ENCODE measurements around the gene ANKMY1. TPM values are rescaled to one million over a fixed set of nuclear protein-coding genes. Genes with fewer than 3 reads are reported as not detected.
A peak's percentile ranks its signal among the peaks of the same experiment; 100 is the strongest.

ANKMY1 gene, protein sequence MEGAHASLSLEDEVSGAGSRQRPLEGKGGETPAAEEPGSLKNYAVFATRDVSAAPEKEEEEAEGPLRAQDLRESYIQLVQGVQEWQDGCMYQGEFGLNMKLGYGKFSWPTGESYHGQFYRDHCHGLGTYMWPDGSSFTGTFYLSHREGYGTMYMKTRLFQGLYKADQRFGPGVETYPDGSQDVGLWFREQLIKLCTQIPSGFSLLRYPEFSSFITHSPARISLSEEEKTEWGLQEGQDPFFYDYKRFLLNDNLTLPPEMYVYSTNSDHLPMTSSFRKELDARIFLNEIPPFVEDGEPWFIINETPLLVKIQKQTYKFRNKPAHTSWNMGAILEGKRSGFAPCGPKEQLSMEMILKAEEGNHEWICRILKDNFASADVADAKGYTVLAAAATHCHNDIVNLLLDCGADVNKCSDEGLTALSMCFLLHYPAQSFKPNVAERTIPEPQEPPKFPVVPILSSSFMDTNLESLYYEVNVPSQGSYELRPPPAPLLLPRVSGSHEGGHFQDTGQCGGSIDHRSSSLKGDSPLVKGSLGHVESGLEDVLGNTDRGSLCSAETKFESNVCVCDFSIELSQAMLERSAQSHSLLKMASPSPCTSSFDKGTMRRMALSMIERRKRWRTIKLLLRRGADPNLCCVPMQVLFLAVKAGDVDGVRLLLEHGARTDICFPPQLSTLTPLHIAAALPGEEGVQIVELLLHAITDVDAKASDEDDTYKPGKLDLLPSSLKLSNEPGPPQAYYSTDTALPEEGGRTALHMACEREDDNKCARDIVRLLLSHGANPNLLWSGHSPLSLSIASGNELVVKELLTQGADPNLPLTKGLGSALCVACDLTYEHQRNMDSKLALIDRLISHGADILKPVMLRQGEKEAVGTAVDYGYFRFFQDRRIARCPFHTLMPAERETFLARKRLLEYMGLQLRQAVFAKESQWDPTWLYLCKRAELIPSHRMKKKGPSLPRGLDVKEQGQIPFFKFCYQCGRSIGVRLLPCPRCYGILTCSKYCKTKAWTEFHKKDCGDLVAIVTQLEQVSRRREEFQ
- 13.4 and 16.8 TPM in 2 replicates for total RNA-seq (ENCODE audit: low replicate concordance)
- long read RNA-seq, full-length matches to known transcripts = 4 of 16 reads
- long read RNA-seq, partial matches to known transcripts = 1 of 16 reads
- long read RNA-seq, other reads (novel, unspliced or antisense) = 11 of 16 reads

DNA sequence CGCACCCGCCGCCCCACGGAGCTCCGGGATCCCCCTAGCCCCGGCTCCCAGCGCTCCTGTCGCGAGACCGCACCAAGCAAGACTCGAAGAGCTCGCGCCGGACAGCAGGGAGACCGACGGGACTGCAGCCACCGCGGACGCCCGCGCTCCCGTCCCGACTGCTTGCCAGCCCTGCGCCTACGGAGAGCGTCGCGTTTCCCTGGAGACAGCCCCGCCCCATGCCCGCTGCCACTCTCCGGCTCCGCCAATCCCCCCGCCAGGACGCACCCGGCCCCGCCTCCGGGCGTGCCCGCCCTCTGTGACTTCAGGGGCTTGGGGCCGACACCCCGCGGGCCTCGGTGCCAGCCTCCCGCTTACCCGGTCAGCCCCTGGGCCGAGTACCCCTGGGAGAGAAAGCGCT, at the start of gene ANKMY1:
Gene ANKMY1, minus strand, starts transcription at position 181 of the 400 bp plus-strand sequence. CDS start 653 bp downstream, outside the sequence.
- Mint-ChIP-seq H3K9me3 (no peaks in the 10 kb centered on the region), H3K4me1 (ENCODE audit: unreplicated experiment) (peaks cover 26% of the 10 kb centered on the region), H3K4me3 (peak within 1 kb of the TSS; percentile 83), H3K27me3 (no peaks in the 10 kb centered on the region), H3K36me3 (peaks cover 6% of the 10 kb centered on the region), H3K27ac (no peak within 1 kb of the TSS)
- DNase-seq (ENCODE audit: extremely low spot score, unreplicated experiment) = peak; percentile 82
- TF ChIP-seq CTCF (conservative IDR thresholded peaks at IDR 0.05) = no peak

GRCh38 chr2:240605867-240606743, 48.3 kb upstream of the ANKMY1 start:
- Mint-ChIP-seq H3K4me3 (no peak overlapping the region), H3K4me1 (ENCODE audit: unreplicated experiment) (peaks cover 9% of the 10 kb centered on the region), H3K36me3 (peaks cover under 1% of the 10 kb centered on the region), H3K9me3 (no peaks in the 10 kb centered on the region), H3K27ac (no peak overlapping the region), H3K27me3 (no peaks in the 10 kb centered on the region)
- no peak for TF ChIP-seq CTCF (conservative IDR thresholded peaks at IDR 0.05)
- no peak for DNase-seq (ENCODE audit: extremely low spot score, unreplicated experiment)

DNA sequence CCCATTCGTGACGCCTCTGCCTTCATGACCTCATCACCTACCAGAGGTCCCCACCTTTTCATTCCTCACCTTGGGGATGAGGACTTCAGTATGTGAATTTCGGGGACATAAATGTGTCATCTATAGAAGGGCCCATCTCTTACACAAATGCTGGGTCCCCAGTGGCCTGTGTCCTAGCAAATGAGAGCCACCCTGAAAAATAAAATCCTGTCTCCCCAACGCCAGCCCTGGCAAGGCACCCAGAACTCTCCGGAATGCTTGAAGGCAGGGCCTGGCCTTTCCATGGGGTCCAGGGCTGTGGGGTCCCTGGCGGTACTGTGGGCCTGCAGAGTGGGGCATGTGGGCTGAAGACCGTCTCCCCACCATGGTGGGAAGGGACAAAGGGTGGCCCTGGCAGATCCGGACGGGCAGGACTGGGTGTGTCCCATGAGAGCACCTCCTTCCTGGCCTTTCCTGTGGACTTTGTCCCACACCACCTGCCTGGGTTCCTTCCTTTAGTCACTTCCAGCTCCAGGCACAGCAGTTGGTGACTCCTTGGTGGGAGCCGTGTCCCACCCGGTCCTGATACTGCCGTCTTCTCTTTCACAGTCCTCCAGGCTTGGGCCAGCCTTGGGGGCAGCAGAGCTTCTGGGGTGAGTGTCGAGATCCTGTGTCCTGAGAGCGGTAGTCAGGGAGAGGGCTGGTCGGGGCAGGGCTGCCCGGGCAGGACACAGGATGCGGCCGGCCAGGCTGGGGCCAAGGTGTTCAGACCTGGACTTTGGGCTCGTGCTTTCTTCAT, 47.3 kb upstream of the ANKMY1 start:
- peaks cover 9% of the 10 kb centered on the region for H3K4me1 Mint-ChIP-seq (ENCODE audit: unreplicated experiment)

DNA sequence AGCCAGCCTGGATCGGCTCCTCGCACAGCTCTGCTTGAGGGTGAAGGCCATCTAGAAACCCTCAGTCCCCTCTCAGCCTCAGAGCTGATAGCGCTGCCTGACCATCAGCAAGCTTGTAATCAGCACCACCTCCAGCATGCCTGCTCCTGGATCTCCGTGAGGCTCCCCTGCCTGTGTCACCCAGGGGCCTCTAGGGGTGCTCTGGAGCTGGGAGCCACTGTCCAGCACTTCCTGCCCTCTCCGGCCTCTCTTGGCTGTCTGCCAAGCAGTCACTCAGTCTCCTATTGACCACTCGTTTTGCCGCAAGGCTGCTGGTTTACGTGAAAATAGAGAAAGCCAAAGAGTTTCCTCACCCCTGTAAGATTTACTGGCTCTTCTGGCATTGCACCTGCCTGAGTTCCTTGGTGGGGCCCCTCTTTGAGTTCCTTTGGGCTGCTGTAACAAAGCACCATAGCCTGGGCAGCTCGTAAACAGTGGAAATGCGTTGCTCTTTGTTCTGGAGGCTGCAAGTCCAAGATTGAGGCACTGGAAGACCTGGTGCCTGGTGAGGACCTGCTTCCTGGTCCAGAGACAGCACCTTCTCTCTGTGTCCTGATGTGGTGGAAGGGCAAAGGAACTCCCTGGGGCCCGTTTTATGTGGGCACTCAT, 46.6 kb upstream of the ANKMY1 start:
- DNase-seq (ENCODE audit: extremely low spot score, unreplicated experiment) = no peak
- peak; percentile 70 for TF ChIP-seq CTCF (conservative IDR thresholded peaks at IDR 0.05)
- H3K27me3 Mint-ChIP-seq = no peaks in the 10 kb centered on the region
- no peak overlapping the region for H3K4me3 Mint-ChIP-seq
- H3K27ac Mint-ChIP-seq = peak overlapping the region; percentile 36
- H3K36me3 Mint-ChIP-seq = peaks cover 3% of the 10 kb centered on the region
- H3K9me3 Mint-ChIP-seq = no peaks in the 10 kb centered on the region
- H3K4me1 Mint-ChIP-seq (ENCODE audit: unreplicated experiment) = peaks cover 9% of the 10 kb centered on the region

More for the DNA sequence above, 47.3 kb upstream of the ANKMY1 start:
- H3K27me3 Mint-ChIP-seq = no peaks in the 10 kb centered on the region
- H3K27ac Mint-ChIP-seq = no peak overlapping the region
- DNase-seq (ENCODE audit: extremely low spot score, unreplicated experiment) = no peak
- H3K36me3 Mint-ChIP-seq = peaks cover under 1% of the 10 kb centered on the region
- H3K9me3 Mint-ChIP-seq = no peaks in the 10 kb centered on the region
- no peak overlapping the region for H3K4me3 Mint-ChIP-seq
- no peak for TF ChIP-seq CTCF (conservative IDR thresholded peaks at IDR 0.05)
